Sigmoid colon (tissue), 4 donors: Measurements from ENCODE around the gene ERI3.

Source experiments
- EP300 ChIP-seq, 4 donors: sonication (generic); formaldehyde crosslinking; IDR thresholded peaks; one replicate each; pipeline ENCODE4 v1.6.1; 2017; ENCODE audit warnings: antibody characterized with exemption in 4 of 4
- POLR2A ChIP-seq, 2 donors: fragments of 450-650 bp; IDR thresholded peaks; one replicate each; pipeline ENCODE4 v1.6.1; 2016; ENCODE audit warnings: antibody characterized with exemption in 2 of 2, mild to moderate bottlenecking in 2 of 2, moderate library complexity in 2 of 2
- POLR2AphosphoS5 ChIP-seq, 4 donors: sonication (generic); formaldehyde crosslinking; IDR thresholded peaks; one replicate each; pipeline ENCODE4 v1.6.1; 2017; ENCODE audit warnings: antibody characterized with exemption in 4 of 4
- TF ChIP-seq, protein P1 (sequence below), 4 experiments: fragments of 450-650 bp in 3 of 4; fragments of 200-600 bp in 1 of 4; IDR thresholded peaks; one replicate each; pipeline ENCODE4 v1.5.1; 2016 to 2019; ENCODE audit warnings: antibody characterized with exemption in 4 of 4, mild to moderate bottlenecking in 3 of 4, moderate library complexity in 2 of 4

DNA sequence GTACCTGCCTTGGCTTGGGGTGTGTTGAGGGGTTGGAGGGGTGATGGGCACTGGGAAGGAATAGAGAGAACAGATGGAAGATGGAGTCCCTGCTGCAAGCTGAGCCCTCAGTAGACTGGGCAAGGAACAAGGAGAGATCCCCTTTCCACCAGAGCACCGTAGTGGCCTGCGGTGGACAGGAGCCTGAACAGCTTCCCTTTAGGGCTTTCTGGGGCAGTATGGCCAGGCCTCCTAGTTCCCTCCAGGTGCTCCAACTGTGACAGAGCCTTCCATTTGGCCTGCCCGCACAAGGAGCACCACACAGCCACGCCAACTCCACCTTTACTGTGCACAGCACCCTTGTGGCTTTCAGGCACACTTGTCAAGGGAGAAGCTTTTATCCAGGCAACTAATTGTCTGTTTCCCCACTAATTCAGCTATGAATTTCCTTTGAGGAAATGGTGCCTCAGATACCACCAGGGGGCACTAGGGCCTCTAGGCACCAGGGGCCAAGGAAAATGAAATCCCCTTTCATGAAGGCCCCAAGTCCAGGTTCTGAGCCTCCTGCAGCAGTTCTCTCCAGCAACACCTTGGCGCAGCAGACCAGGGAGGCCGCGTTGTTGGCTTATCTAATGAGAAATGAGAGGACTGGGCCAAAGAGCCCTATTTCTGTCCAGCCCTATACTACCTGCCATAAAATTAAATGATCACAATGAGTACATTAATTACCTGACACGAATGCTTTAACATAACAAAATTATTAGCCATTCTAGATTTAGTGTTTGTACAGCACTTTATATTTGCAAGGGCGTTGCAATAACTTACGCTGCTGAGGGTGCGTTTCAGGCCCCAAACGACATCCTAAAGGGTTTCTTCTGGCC, 23.1 kb upstream of the ERI3 start:
- TF ChIP-seq, protein P1, sequence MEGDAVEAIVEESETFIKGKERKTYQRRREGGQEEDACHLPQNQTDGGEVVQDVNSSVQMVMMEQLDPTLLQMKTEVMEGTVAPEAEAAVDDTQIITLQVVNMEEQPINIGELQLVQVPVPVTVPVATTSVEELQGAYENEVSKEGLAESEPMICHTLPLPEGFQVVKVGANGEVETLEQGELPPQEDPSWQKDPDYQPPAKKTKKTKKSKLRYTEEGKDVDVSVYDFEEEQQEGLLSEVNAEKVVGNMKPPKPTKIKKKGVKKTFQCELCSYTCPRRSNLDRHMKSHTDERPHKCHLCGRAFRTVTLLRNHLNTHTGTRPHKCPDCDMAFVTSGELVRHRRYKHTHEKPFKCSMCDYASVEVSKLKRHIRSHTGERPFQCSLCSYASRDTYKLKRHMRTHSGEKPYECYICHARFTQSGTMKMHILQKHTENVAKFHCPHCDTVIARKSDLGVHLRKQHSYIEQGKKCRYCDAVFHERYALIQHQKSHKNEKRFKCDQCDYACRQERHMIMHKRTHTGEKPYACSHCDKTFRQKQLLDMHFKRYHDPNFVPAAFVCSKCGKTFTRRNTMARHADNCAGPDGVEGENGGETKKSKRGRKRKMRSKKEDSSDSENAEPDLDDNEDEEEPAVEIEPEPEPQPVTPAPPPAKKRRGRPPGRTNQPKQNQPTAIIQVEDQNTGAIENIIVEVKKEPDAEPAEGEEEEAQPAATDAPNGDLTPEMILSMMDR (IDR thresholded peaks at IDR 0.05), result peak; percentile 12 to 58 (median 44)
- TF ChIP-seq EP300 (IDR thresholded peaks at IDR 0.05) (no peak), POLR2A (IDR thresholded peaks at IDR 0.05) (no peak), POLR2AphosphoS5 (IDR thresholded peaks at IDR 0.05) (no peak)
